A673 (cell line): ENCODE results near the gene GALNT2. TPM values are rescaled to one million over a fixed set of nuclear protein-coding genes. Genes with fewer than 3 reads are reported as not detected.

Source experiments
- BruUV-seq: library from RNA; stranded (reverse); fragments of 400-500 nt; replicated peaks from 2 replicates; lab custom pipeline; 2021; lab: Mats Ljungman, UMichigan
- CTCF ChIA-PET: fragments of 300-600 bp; sonication (Branson Sonifier 250); formaldehyde crosslinking; loops from one replicate; lab custom pipeline; 2022; ENCODE audit warnings: antibody characterized with exemption; lab: Charles Lee
- POLR2A ChIA-PET: fragments of 300-600 bp; sonication (Branson Sonifier 250); formaldehyde crosslinking; loops from one replicate; lab custom pipeline; 2022; ENCODE audit warnings: antibody characterized with exemption; ENCODE audit not compliant: low non-redundant PET; lab: Charles Lee
- DNase-seq: peaks from one replicate; pipeline ENCODE4 v3.0.0-alpha.2; 2015; ENCODE audit warnings: low spot score
- H3K27ac ChIP-seq: fragments of 200-600 bp; sonication (generic); 2 replicates; pipeline ENCODE4 v1.5.1; 2016; ENCODE audit warnings: mixed run types, low read depth, mild to moderate bottlenecking, mixed read lengths, antibody characterized with exemption, low read length; ENCODE audit not compliant: poor library complexity, severe bottlenecking
- H3K27me3 ChIP-seq: fragments of 200-600 bp; sonication (generic); replicated peaks from 2 replicates; pipeline ENCODE4 v1.6.1; 2017; ENCODE audit warnings: mixed run types, low read depth, mild to moderate bottlenecking, mixed read lengths, antibody characterized with exemption, low read length; ENCODE audit not compliant: insufficient read depth, poor library complexity
- H3K36me3 ChIP-seq: fragments of 200-600 bp; sonication (generic); 2 replicates; pipeline ENCODE4 v1.6.1; 2016; ENCODE audit warnings: mixed run types, mild to moderate bottlenecking, mixed read lengths, antibody characterized with exemption, low read length; ENCODE audit not compliant: insufficient read depth, poor library complexity, severe bottlenecking
- H3K4me1 ChIP-seq: fragments of 200-600 bp; sonication (generic); 2 replicates; pipeline ENCODE4 v1.6.1; 2017; ENCODE audit warnings: mixed run types, mild to moderate bottlenecking, mixed read lengths, antibody characterized with exemption, low read length; ENCODE audit not compliant: insufficient read depth, poor library complexity, severe bottlenecking
- H3K4me3 ChIP-seq: fragments of 200-600 bp; sonication (generic); 2 replicates; pipeline ENCODE4 v1.5.1; 2016; ENCODE audit warnings: low read depth, mixed run types, mild to moderate bottlenecking, mixed read lengths, low read length; ENCODE audit not compliant: poor library complexity, severe bottlenecking
- H3K9me3 ChIP-seq: fragments of 200-600 bp; sonication (generic); 2 replicates; pipeline ENCODE4 v1.6.1; 2016; ENCODE audit warnings: mixed run types, low read depth, mild to moderate bottlenecking, mixed read lengths, antibody characterized with exemption, low read length; ENCODE audit not compliant: poor library complexity, severe bottlenecking
- EZH2 ChIP-seq: fragments of 200-600 bp; sonication (generic); IDR thresholded peaks from 2 replicates; pipeline ENCODE4 v1.6.1; 2017; ENCODE audit warnings: borderline replicate concordance, low read depth, mild to moderate bottlenecking, mixed read lengths, antibody characterized with exemption, low read length; ENCODE audit not compliant: poor library complexity, severe bottlenecking
- intact Hi-C: fragments of 100-400 bp; cut with micrococcal nuclease; formaldehyde crosslinking; loops from one replicate; pipeline ENCODE4 v1.10.0; 2022; ENCODE audit not compliant: unreplicated experiment
- total RNA-seq: library from RNA; stranded (reverse); gene quantifications from 2 replicates; pipeline ENCODE4 v1.2.3, GENCODE V29; 2021
- TF ChIP-seq, protein P1 (sequence below): fragments of 300-800, 200-600 bp; sonication (generic); conservative IDR thresholded peaks from 2 replicates; pipeline ENCODE4 v1.5.1; 2017; ENCODE audit warnings: low read depth, mild to moderate bottlenecking, antibody characterized with exemption, low read length, moderate library complexity, mixed read lengths

The GALNT2 gene
- total RNA-seq, 1 experiment from 2014 or later, result 94.6 TPM

DNA sequence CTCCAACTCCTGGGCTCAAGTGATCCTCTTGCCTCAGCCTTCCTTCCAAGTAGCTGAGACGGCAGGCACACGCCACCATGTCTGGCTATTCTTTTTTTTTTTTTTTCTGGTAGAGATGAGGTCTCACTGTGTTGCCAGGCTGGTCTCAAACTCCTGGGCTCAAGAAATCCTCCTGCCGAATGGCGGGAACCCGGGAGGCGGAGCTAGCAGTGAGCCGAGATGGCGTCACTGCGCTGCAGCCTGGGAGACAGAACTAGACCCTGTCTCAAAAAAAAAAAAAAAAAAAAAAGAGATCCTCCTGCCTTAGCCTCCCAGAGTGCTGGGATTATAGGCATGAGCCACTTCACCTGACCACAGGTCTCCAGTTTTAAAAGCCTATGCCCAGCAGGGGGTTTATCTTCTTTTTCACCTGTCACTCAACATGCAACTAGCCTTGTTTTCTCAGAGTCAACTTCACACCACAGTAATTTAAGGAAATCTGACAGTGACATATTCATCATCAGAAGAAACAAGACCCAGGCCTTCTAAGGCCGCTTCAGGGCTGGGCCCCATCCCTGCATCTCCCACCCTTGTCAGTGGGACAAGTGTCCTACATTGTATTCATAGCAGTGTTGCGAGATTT, 38.3 kb upstream of the GALNT2 start:
- intact Hi-C loops, result no loop called here
- Histone ChIP-seq H3K27me3 (no peaks in the 10 kb centered on the region), H3K36me3 (no peaks in the 10 kb centered on the region), H3K4me3 (no peak overlapping the region), H3K27ac (no peak overlapping the region), H3K9me3 (no peaks in the 10 kb centered on the region), H3K4me1 (no peaks in the 10 kb centered on the region)
- TF ChIP-seq, protein P1, sequence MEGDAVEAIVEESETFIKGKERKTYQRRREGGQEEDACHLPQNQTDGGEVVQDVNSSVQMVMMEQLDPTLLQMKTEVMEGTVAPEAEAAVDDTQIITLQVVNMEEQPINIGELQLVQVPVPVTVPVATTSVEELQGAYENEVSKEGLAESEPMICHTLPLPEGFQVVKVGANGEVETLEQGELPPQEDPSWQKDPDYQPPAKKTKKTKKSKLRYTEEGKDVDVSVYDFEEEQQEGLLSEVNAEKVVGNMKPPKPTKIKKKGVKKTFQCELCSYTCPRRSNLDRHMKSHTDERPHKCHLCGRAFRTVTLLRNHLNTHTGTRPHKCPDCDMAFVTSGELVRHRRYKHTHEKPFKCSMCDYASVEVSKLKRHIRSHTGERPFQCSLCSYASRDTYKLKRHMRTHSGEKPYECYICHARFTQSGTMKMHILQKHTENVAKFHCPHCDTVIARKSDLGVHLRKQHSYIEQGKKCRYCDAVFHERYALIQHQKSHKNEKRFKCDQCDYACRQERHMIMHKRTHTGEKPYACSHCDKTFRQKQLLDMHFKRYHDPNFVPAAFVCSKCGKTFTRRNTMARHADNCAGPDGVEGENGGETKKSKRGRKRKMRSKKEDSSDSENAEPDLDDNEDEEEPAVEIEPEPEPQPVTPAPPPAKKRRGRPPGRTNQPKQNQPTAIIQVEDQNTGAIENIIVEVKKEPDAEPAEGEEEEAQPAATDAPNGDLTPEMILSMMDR, result no peak
- DNase-seq, result no peak
- CTCF ChIA-PET, result interaction anchor here (0.7 kb wide), 1 partner anchor 115 kb away, joined by 3 read pairs; no protein-coding TSS in a partner anchor
- no TSS peak for BruUV-seq
- POLR2A ChIA-PET, result no interaction called here

DNA sequence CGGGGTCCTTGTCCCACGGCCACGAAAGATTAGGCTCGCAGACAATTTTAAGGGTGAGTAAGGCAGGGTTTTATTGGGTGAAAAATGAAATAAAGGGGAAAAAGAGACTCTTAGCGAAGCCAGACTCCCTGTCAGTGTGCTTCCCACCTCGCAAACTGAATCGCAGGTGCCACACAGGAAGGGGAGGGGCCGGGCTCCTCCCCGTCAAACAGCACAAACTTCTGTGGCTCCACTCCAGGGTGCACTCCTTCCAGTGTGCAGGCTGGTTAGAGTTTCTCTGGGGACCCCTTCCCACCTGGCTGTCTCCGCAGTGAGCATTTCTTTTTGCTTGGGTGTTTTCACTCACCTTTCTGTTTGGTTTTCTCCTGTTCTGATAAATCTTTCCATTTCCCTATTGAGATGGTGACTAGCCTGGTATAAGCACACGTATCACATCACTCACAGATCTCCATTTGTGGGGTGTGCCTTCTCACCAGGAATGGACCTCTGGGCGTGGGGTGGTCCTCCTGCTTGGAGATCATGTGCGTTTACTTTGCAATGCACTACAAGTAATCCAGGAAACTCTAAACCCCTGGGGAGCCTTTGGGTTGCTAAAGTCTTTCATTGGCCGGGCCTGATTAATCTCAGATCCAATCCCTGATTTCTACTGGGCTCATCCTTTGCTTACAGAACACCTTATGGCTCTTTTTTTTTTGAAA, 37.6 kb upstream of the GALNT2 start:
- ChIA-PET POLR2A (no interaction called here), CTCF (no interaction called here)
- Histone ChIP-seq H3K27ac (no peak overlapping the region), H3K4me1 (no peaks in the 10 kb centered on the region), H3K4me3 (no peak overlapping the region), H3K36me3 (no peaks in the 10 kb centered on the region), H3K9me3 (no peaks in the 10 kb centered on the region), H3K27me3 (no peaks in the 10 kb centered on the region)
- no TSS peak for BruUV-seq
- no peak for DNase-seq
- intact Hi-C loops, result no loop called here
- TF ChIP-seq EZH2, result no peak
- TF ChIP-seq, protein P1, result no peak

DNA sequence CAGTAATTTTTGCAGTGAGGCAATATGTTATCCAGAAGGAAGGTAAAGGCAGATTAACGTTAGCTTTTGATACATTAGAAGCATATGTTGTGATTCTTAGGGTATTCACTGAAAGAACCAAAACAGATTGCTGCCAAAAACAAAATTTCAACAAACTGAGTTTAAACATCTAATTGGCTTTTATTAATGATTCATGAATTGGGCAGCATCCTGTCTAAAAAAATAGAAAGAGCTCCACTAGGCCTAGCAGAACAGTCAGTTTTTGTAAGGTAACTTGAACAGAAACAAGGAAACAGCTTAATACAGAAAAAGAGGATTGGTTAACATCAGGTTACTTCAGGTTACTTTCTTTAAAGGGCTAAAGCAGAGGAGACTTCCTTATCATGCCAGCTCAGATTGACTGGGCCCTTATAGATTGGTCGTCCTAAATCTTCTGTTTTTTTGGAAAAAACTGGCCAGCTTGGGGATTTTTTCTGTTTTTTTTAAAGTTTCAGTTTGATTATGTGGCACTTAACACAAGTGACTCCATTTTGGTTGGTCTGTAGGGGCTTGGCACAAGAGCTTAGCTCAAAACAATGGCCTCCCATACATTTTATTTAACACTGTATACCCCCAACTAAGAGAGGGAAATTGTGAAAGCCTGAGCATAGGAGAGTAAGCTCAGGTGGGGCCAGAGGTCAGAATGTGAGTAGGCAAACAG, 36.8 kb upstream of the GALNT2 start:
- intact Hi-C loops, result no loop called here
- Histone ChIP-seq H3K4me3 (no peak overlapping the region), H3K27ac (no peak overlapping the region), H3K9me3 (no peaks in the 10 kb centered on the region), H3K36me3 (no peaks in the 10 kb centered on the region), H3K4me1 (no peaks in the 10 kb centered on the region), H3K27me3 (no peaks in the 10 kb centered on the region)
- POLR2A ChIA-PET, result interaction anchor here (0.6 kb wide), 1 partner anchor 22 kb away, joined by 3 read pairs; no protein-coding TSS in a partner anchor
- DNase-seq, result no peak
- CTCF ChIA-PET, result no interaction called here
- TF ChIP-seq, protein P1, result no peak
- TF ChIP-seq EZH2, result no peak
- BruUV-seq, result no TSS peak
